Activated T-helper 1 cell treated with Interleukin-2 at 50 U/mL for 16 hours (primary cell): ENCODE measurements around the gene TAP2.
A peak's percentile ranks its signal among the peaks of the same experiment; 100 is the strongest.
"Not testable (repeated sequence)": the region's sequence is repeated elsewhere in the genome, so short reads cannot be mapped to it uniquely, and the experiment has no call there.

Source experiments
- DNase-seq: peaks from one replicate; pipeline ENCODE4 v3.0.0-alpha.2; 2020; ENCODE audit warnings: low read depth

Gene TAP2

DNA sequence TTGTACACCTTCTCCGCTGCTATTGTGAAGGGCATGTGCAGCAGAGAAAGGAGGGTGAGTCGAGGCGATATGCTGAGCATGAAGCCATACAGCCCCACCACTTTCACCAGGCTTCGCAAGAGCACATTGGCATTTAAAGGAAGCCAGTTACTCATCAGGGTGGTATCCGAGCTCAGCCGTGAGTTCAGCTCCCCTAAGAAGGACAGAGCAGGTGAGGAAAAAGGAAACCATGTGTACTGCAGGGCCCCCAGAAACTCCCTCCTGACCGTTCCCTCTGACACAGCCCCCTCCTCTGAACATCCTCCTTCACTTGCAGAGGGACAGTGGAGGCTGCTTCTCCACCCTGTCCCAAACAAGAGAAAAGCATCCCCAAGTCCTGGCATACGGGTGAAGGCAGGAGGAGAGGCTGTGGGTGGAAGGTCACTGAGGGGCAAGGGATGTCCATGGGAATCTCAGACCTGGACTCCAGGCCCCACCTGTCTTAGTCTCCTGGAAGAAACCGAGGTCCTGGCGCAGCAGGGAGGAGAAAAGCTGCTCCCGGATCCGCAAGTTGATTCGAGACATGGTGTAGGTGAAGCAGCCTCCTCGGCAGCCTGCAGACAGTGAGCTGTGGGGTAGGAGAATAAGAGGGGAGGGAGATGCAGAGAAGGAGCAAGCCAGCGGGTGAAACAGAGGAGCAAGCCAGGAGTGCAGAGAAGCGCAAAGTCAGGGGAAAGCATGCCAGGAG is 3.2 kb downstream of the TAP2 start:
- DNase-seq, result no peak

DNA sequence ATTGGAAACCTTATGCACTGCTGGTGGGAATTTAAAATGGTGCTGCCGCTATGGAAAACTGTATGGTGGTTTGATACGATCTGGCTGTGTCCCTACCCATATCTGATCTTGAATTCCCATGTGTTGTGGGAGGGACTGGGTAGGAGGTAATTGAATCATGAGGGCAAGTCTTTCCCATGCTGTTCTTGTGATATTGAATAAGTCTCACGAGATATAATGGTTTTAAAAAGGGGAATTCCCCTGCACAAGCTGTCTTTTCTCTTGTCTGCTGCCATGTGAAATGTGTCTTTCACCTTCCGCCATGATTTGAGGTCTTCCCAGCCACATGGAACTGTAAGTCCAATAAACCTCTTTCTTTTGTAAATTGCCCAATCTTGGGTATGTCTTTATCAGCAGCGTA is 4.9 kb downstream of the TAP2 start:
- DNase-seq, result no peak

DNA sequence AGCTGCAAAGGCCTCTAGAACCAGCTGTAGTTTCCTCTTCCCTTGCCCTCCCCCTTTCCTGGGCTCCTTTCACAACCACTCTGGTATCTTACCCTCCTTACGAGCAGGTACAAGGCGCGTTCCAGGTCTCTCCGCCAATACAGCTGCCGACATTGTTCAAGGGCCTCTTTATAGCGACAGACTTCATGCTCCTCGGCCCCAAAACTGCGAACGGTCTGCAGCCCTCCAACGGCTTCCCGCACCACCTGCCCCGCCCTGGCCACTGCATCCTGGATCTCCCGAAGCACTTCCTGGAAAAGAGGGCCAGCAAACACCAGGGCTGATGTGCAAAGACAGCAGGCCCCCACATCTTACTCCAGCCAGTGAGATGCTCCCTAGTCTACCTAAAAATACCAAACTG is 6.0 kb downstream of the TAP2 start:
- no peak for DNase-seq

DNA sequence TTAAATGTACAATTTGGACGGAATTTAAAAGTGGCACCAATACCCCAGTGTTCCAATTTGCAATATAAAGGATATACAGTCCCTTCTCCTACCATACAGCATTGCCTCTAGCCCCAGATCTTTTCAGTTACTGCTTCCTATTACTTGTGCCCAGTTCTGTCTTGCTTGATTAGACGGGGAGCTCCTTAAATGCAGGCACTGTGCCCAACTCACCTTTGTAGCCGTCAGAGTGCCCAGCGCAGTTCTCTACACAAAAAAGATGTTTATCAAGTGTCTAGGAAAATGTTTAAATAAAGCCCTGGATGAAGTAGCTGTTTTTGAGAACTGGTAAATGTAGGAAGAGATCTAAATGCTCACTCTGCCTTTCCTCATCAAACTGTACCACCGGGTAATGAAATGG is 7.6 kb downstream of the TAP2 start:
- no peak for DNase-seq

DNA sequence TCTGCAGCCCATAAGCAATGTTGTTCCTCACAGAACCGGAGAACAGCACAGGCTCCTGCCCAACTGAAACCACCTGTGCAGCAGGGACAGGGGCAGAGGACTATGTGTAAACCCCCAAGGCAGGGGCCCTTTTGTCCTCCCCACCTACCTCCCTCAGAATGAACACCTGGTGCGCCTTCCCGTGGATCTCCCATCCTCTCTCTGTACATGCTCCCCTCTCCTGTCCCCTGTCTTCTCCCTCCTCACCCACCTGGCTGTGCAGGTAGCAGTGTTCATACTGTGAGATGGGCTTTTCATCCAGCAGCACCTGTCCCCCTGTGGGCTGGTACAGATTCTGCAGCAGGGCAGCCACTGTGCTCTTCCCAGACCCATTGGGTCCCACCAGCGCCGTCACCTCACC is 8.5 kb downstream of the TAP2 start:
- DNase-seq, result no peak

DNA sequence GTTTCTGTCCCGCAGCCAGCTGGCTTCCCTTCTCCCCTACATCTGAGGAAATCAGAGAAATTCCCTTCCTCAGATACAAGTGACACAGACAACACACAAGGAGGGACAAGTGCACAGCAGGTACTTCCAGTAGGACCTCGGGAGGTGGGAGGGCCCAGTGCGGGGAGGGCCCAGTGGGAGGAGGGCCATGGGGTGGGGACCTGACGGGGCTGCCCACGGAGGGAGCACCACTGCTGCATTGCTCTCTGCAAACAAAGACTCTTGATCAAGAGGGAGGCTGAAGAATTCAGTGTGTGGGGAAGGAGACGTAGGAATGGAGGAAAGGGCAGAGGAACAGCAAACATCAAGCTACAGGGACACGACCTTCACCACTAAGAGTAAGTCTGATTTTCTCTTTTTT is 9.0 kb downstream of the TAP2 start:
- DNase-seq, result no peak

DNA sequence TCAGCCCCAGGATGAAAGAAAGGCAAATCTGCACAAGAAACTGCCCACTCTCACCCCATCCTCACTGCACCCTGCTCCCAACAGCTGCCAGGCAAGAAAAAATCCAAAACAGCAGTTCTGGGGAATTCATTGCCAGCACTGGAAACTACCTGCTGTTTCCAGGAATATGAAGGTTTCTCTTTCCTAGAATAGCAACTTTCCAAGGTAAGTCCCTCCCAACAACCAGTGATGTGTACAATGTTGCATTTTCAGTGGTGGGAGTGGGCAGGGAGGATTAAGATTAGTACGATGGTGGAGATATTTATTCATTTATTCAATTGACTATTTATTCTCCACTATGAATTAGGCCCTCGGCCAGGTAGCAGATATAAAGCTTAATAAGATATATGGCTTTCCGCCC is 11.5 kb downstream of the TAP2 start:
- DNase-seq, result no peak

DNA sequence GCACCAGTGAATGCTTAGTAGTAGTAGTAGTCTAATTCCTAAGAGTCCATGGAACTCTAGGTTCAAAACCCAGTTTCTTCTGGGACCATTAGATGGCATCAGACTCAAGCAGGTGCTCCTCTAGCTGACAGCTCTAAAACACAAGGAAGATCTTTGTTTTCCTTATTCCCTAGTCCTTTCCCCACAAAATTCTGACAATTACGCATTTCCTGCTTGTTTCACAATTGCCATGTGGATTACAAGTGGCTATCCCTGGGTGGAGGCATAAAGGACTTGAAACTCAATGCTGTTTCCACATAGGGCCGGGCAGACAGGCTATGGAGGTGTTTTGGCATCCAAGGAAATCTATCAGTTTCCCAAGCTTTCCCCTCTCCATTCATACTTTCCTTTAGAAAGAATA is 12.6 kb downstream of the TAP2 start:
- DNase-seq, result no peak

DNA sequence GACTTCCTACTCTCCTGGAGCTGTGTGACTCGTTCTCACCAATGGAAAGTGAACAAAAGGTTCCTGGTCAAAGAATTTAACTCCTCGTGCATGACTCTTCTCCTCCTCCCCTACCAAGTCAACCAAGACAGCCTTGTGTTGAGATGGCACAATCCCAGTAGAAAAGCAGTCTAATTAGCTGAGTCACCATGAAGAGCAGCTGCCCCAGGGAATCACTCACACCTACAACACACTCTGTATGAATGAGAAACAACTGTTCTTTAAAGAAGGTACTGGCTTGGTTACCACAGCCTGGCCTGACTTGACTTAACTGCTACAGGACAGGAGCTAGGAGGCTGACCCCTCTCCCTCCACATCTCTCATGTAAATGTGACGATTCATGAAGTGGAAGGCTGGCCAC is 18.8 kb downstream of the TAP2 start:
- no peak for DNase-seq

DNA sequence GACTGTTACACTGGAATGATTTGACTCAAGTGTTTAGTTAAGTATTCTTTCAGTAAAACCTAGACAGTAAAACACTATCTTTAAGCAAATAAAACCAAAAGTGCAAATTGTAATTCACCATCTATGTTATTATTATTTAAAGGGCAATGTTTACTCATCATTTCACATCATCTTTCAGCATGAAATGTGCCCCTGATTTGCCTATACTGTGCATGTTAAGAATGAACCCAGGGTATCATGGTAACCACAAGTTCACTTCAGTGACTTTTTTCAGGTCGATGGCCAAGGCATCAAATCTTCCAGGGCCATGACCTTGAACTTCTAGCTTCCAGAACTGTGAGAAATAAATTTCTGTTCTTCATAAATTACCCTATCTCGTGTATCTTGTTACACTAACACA is 19.7 kb downstream of the TAP2 start:
- DNase-seq, result no peak

DNA sequence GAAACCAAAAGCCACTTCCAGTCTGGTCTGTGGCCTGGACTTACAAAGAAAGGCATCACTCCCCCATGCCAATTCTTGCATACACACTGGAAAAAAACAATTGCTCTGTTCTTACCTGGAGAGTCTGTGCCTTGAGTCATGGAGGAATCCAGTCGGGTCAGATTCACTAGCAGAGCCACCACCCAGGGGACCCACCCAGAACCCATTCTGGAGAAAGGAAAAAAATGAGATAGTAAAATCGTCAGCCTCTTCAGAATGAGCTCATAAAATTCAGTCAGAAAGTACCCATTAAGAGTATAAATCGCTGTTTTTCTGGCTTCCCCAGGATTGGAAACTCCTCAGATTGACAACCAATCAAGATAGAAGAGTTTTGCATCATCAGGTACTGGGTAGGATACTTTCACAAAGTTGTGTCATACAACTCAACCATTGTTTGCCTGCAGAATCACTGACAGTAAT is 21.8 kb downstream of the TAP2 start, which contains the start of gene HLA-DOB:
TSS of gene HLA-DOB (minus strand) at position 257 of the 459 bp plus-strand sequence. CDS start at position 206, 51 bp downstream.
- no peak for DNase-seq

DNA sequence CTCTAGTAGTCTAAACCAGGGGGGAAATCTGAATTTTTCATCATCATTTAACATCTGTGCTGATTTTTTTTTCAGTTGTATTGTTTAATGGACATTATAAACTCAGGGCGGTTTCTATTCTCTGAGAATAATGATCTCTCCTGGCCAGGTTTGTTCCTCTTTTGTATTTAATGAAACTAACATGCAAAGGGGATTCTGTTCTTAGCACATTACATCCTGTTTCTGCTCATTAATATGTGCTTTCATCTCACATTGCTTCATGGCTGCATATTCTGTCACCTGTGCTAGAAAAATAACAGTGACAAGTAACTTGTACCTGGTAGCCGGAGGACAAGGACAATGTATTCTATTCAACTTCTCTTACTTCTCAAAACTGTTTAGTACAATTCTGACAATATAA is 22.5 kb downstream of the TAP2 start:
- DNase-seq, result no peak

DNA sequence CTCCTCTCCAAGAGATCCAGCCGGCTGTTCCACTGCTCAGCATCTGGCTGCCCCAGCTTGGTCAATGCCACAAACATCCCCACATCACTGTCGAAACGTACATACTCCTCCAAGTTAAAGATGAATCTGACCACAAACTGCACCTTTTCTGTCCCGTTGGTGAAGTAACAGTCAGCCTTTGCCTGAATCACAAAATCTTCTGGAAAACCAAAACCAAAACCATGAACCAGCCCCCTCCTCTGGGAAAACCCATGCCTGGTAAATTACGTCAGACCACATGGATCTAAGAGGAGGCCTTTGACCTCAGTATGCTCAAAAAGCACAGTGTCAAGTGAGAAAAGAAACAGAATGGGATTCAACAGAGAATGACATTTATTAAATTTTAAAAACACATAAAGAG is 23.4 kb downstream of the TAP2 start:
- no peak for DNase-seq

DNA sequence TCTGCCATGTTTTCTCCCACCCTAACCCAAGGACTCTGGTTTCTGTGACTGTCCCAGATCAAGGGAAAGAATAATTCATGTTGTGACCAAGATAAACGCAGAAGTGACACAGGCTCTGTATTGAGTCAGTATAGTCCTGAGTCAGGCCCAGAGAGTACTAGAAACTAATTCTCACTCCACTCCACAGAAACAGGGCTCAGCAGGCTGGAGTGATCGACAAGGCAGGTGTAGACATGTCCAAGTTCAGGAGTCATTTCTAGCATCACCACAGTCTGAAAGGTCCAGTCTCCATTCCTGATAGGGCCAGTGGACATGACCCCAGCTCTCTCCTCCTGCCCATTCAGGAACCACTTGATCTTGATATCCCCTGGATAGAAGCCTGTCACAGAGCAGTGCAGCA is 24.4 kb downstream of the TAP2 start:
- DNase-seq, result no peak

DNA sequence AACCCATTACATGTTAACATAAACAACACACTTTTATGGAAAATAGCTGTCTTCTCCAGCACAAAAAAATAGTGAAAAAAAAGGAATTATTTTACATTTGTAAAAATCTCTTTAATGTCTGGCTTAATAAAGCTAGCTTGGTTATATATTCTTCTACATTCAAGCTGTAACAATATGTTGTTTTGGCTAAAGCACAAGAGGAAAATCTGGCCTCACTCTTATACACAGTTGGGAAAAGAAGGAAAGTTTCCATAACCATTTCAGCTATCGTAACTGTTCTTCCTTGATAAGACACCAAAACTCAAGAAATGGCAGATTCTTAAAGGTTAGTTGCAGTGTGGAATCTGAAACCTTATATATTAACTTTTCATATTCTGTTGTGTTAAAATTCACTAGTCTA is 29.4 kb downstream of the TAP2 start:
- no peak for DNase-seq

DNA sequence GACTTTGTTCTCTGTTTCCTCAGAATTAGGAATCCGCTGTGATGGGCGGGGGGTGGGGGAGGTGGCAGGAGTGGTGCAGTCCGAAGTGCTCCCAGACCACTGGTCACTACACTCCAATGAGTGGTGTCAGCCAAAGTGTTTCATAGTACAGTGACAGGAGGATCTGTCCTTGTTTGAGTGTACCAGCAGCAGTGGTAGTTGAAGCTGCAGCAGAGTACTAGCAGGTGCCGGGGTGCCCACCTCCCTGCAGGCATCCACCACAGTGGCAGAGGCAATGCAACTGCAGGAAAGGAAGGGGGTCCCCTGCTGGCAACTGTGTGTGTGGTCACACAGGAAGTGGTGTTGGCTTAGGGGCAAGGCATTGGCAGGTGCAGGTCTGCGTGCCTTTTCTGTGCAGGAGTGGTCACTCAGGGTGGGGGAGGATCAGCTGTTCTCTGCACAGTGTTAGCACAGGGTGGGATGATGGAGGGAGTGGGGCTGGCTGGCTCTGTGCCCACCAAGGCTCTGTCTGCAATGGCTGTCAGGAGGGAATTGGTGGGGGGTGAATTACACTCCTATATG is 31.4 kb downstream of the TAP2 start:
- DNase-seq, result no peak

DNA sequence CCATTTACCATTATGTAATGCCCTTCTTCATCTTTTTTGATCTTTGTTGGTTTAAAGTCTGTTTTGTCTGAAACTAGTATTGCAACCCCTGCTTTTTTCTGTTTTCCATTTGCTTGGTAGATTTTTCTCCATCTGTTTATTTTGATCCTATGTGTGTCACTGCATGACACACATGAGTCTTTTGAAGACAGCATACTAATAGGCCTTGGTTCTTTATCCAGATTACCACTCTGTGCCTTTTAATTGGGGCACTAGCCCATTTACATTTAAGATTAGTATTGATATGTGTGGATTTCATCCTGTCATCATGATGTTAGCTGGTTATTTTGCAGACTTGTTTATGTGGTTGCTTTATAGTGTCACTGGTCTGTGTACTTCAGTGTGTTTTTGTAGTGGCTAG is 33.1 kb downstream of the TAP2 start:
- DNase-seq, result not testable (repeated sequence)

DNA sequence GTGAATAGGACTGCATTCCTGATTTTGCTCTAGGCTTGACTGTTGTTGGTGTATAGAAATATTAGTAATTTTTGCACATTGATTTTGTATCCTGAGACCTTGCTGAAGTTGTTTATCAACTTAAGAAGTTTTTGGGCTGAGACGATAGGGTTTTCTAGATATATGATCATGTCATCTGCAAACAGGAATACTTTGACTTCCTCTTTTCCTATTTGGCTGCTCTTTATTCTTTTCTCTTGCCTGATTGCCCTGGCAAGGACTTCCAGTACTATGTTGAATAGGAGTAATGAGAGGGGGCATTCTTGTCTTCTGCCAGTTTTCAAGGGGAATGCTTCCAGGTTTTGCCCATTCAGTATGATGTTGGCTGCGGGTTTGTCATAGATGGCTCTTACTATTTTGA is 35.1 kb downstream of the TAP2 start:
- DNase-seq, result no peak

DNA sequence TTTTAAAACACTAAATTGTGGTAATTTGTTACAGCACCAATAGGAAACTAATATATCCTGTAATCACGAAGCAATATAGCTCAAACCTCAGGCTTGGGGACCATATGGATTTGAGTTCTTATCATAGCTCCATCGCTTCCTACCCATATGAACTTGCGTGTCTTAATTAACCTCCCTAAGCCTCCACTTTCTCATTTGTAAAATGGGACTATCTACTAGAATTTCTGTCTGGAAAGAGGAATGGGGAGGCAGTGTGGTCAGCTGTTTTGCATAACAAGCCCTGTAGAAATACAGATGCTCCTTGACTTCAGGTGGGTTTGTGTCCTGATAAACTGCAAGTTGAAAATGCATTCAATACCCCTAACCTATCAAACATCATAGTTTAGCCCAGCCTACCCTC is 38.8 kb downstream of the TAP2 start:
- no peak for DNase-seq

DNA sequence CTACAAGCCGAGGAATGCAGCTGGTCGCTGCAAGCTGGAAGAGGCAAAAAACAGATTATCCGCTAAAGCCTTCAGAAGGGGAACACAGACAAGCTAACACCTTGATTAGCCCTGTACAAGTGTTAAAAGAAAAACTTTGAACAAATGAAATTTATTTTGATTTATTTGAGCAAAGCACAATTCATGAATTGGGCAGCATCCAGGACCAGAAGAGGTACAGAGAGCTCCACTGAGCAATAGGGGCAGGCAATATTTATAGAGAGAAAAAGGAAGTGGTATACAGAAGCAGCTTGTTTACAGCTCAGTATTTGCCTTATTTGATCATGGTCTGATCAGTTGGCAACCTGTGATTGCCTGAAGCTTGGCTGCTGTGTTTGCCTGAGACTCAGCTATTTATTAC is 39.4 kb downstream of the TAP2 start:
- DNase-seq, result no peak

DNA sequence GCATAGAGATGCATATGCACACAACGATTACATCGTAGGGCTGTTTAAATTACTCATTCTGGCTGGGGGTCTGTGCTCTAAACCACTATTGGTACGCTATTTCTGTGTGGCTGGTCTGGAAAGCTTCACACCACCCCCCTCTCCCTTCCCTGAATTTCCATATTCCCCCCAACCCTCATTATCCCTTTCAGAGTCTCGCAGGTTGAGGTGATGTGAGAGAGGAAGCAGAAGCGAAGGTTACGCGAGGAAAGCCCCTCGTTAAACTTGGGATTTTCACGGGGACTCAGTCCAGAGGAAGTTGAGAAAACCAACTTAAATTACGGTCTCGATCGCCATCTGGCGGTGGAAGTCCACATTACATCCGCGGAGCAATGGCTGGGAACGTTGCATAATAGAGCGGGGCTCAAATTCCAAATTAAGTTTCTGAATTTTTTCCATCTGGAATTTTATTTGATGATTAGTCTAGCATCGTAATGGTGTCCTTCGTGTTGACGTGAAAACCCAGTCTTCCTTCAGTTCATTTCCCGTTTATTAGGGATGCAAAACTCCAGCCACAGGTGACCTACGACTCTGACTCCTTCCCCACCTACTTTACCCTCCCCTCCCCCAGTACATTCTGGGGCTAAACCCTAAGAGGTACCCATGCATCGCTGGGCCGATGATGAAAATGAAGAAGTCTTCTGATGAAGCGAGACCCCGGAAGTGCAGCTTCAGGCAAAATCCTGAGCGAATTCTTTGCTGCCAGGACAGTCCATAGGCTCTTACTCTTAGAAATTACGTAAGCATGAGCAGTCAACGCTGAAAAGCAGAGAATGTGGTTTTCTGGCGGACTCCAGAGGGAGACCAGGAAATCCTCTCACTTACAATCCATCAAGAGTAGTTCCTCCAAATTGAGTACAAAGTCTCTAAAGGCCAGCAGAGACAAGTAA is 41.4 kb downstream of the TAP2 start:
- peak; percentile 55 for DNase-seq

DNA sequence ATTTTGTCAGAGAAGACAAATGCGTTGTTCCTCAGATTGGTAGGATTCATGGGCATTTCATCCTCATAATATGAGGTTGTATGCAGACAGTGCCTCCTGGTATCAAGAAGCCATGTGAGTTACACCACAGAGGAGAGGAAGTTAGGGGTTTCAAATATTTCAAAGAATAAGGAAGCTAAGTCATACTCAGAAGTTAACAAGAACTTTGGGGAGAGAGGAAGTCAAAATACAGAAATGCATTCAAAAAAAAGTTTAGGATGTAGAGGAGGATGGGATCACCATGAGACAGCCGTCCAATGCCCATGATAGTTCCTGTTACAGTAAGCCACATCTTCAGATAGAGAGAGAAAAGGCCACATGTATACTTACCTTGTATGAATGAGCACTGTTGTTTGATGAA is 44.0 kb downstream of the TAP2 start:
- no peak for DNase-seq

DNA sequence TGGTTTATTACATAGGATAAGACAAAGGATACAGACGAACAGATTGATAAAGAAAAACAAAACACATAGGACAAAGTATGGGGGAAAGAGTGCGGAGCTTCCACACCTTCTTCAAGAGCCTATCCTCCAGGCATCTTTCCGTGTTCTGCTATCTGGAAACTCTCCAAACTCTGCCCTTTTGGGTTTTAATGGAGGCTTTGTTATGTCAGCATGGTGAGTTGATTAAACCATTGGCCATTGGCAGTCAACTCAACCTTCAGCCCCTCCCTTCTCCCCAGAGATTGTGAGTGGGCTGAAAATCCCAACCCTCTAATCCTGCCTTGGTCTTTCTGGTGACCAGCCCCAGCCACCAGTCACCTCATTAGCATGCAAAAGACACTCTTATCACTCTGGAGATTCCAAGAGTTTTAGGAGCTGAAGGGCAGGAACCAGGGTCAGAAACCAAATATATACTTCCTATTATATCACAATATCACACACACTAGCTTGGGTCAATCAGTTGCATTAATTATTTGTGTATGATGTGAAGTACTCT is 45.6 kb downstream of the TAP2 start:
- DNase-seq, result no peak
